Epithelial cell of prostate (primary cell): Measurements from ENCODE around the gene DMD.

ENCODE experiments used
- DNase-seq: peaks from one replicate; pipeline ENCODE4 v3.0.0-alpha.2; 2011; ENCODE audit warnings: low read depth, low spot score
- H3K27ac ChIP-seq: fragments of 450-650 bp; 2 replicates; pipeline ENCODE4 v1.5.1; 2017; ENCODE audit warnings: mild to moderate bottlenecking

Gene DMD

GRCh38 chrX:31124536-31124935 lies 2086.8 kb downstream of the DMD start:
- DNase-seq: no peak
- H3K27ac ChIP-seq: no peak overlapping the region

- no peak for DNase-seq
- no peak overlapping the region for H3K27ac ChIP-seq
Observed at GRCh38 chrX:31123335-31123734, 2088.0 kb downstream of the DMD start.

GRCh38 chrX:31117266-31117665 lies 2094.1 kb downstream of the DMD start:
- no peak overlapping the region for H3K27ac ChIP-seq
- DNase-seq: no peak

GRCh38 chrX:31115398-31115797 lies 2096.0 kb downstream of the DMD start:
- no peak overlapping the region for H3K27ac ChIP-seq
- no peak for DNase-seq

- no peak for DNase-seq
- no peak overlapping the region for H3K27ac ChIP-seq
Observed at GRCh38 chrX:31114858-31115257, 2096.5 kb downstream of the DMD start.

GRCh38 chrX:31112226-31112999 lies 2098.9 kb downstream of the DMD start:
- DNase-seq: no peak
- no peak overlapping the region for H3K27ac ChIP-seq

GRCh38 chrX:31110657-31111056 lies 2100.7 kb downstream of the DMD start:
- no peak overlapping the region for H3K27ac ChIP-seq
- DNase-seq: no peak

- DNase-seq: no peak
Observed at GRCh38 chrX:31099536-31100090, 2111.7 kb downstream of the DMD start.

GRCh38 chrX:31098079-31098478 lies 2113.3 kb downstream of the DMD start:
- no peak overlapping the region for H3K27ac ChIP-seq
- DNase-seq: no peak

More at GRCh38 chrX:31099536-31100090, 2111.7 kb downstream of the DMD start:
- H3K27ac ChIP-seq: no peak overlapping the region

- no peak overlapping the region for H3K27ac ChIP-seq
- DNase-seq: no peak
Observed at GRCh38 chrX:31093639-31093975, 2117.7 kb downstream of the DMD start.

GRCh38 chrX:31092970-31093638 lies 2118.2 kb downstream of the DMD start:
- H3K27ac ChIP-seq: no peak overlapping the region
- no peak for DNase-seq

GRCh38 chrX:31092476-31092875 lies 2118.9 kb downstream of the DMD start:
- H3K27ac ChIP-seq: no peak overlapping the region
- DNase-seq: no peak

- no peak for DNase-seq
- H3K27ac ChIP-seq: no peak overlapping the region
Observed at GRCh38 chrX:31091819-31092218, 2119.5 kb downstream of the DMD start.

GRCh38 chrX:31074522-31074921 lies 2136.8 kb downstream of the DMD start:
- no peak overlapping the region for H3K27ac ChIP-seq
- DNase-seq: no peak

GRCh38 chrX:31071725-31072124 lies 2139.6 kb downstream of the DMD start, which contains the start of gene FTHL17:
Gene FTHL17 (minus strand): TSS chrX:31072041. CDS start chrX:31071953, 88 bp downstream.
- H3K27ac ChIP-seq: no peak within 1 kb of the TSS
- no peak for DNase-seq

GRCh38 chrX:31071262-31071661 lies 2140.1 kb downstream of the DMD start:
- no peak overlapping the region for H3K27ac ChIP-seq
- no peak for DNase-seq

GRCh38 chrX:31070057-31070468 lies 2141.3 kb downstream of the DMD start:
- no peak overlapping the region for H3K27ac ChIP-seq

More at GRCh38 chrX:31070057-31070468, 2141.3 kb downstream of the DMD start:
- no peak for DNase-seq
